Tibial nerve (tissue), 4 donors: Measurements from ENCODE around the gene CEMIP2. TPM values are rescaled to one million over a fixed set of nuclear protein-coding genes. Genes with fewer than 3 reads are reported as not detected.

Experiments
- DNase-seq, 2 donors: peaks; one replicate each; pipeline ENCODE4 v3.0.0-alpha.2; 2019; ENCODE audit warnings: low spot score in 2 of 2
- H3K27ac ChIP-seq, 4 donors: fragments of 200-600 bp; sonication (generic) in 3 of 4; one replicate each; pipeline ENCODE4 v1.5.1; 2017 to 2019; ENCODE audit warnings: mild to moderate bottlenecking in 1 of 4
- H3K27me3 ChIP-seq, 2 donors: fragments of 200-600 bp; sonication (generic) in 1 of 2; one replicate each; pipeline versions ENCODE4 v1.5.1 to v1.6.0; 2017 to 2019
- H3K36me3 ChIP-seq, 3 donors: fragments of 200-600 bp; sonication (generic); one replicate each; pipeline ENCODE4 v1.5.1; 2018 to 2019
- H3K4me1 ChIP-seq, 4 donors: fragments of 200-600 bp; sonication (generic) in 3 of 4; one replicate each; pipeline ENCODE4 v1.5.1; 2017 to 2019
- H3K4me3 ChIP-seq, 4 donors: fragments of 200-600 bp; sonication (generic) in 3 of 4; one replicate each; pipeline ENCODE4 v1.5.1; 2017 to 2019; ENCODE audit warnings: mild to moderate bottlenecking in 1 of 4, moderate library complexity in 1 of 4
- H3K9me3 ChIP-seq, 4 donors: fragments of 200-600 bp; sonication (generic) in 3 of 4; one replicate each; pipeline ENCODE4 v1.5.1; 2017 to 2019
- EP300 ChIP-seq, 2 donors: sonication (generic); formaldehyde crosslinking; IDR thresholded peaks; one replicate each; pipeline ENCODE4 v1.6.1; 2017; ENCODE audit warnings: antibody characterized with exemption in 2 of 2, mild to moderate bottlenecking in 1 of 2
- POLR2A ChIP-seq, 2 donors: fragments of 450-650 bp; IDR thresholded peaks; one replicate each; pipeline ENCODE4 v1.6.1; 2017; ENCODE audit warnings: antibody characterized with exemption in 2 of 2, mild to moderate bottlenecking in 2 of 2, moderate library complexity in 2 of 2
- WGBS, 2 donors: methylation state at CpG; one replicate each; pipeline ENCODE4 v1.1.5; 2018; 5-methylcytosine and 5-hydroxymethylcytosine counted together
- total RNA-seq, 4 donors: library from RNA; depleted of rRNA; stranded (reverse); fragments of >200 nt; gene quantifications; one replicate each; pipeline ENCODE4 v1.1.0, GENCODE V29; 2016
- TF ChIP-seq, protein P1 (sequence below), 5 experiments: fragments of 200-600 bp in 3 of 5; fragments of 450-650 bp in 2 of 5; sonication (generic) in 3 of 5; IDR thresholded peaks; one replicate each; pipeline ENCODE4 v1.5.1; 2016 to 2019; ENCODE audit warnings: antibody characterized with exemption in 5 of 5, mild to moderate bottlenecking in 3 of 5, moderate library complexity in 2 of 5

The CEMIP2 gene
- total RNA-seq, 4 donors from 2014 or later, result 107 to 126 (median 118) TPM

DNA sequence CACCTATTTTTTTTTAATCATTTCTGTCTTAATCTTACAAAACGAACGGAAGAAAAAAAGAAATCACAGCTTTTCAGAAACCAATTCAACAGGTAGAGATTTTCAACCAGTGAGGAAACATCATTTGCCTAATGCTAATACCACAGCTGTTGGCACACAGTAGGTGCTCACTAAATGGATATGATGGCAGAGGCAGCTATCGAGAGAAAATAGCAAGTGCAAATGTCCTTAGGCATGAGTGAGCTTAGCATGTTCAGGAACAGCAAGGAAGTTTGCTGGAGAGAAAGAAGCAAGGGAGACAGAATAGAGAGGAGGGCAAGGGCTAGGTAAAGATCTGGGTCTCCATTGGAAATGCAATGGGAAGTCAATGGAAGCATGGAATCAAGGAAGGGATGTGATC is 49.2 kb downstream of the CEMIP2 start:
- Histone ChIP-seq H3K4me1 (peaks cover 0 to 20% (median 0%) of the 10 kb centered on the region in 4 donors), H3K9me3 (no peaks in the 10 kb centered on the region), H3K27me3 (no peaks in the 10 kb centered on the region), H3K36me3 (peaks cover 0 to 23% (median 0%) of the 10 kb centered on the region in 3 donors), H3K4me3 (no peak overlapping the region), H3K27ac (peak overlapping the region in 1 of 4 donors; percentile 4)
- TF ChIP-seq POLR2A (IDR thresholded peaks at IDR 0.05), result no peak
- TF ChIP-seq, protein P1, sequence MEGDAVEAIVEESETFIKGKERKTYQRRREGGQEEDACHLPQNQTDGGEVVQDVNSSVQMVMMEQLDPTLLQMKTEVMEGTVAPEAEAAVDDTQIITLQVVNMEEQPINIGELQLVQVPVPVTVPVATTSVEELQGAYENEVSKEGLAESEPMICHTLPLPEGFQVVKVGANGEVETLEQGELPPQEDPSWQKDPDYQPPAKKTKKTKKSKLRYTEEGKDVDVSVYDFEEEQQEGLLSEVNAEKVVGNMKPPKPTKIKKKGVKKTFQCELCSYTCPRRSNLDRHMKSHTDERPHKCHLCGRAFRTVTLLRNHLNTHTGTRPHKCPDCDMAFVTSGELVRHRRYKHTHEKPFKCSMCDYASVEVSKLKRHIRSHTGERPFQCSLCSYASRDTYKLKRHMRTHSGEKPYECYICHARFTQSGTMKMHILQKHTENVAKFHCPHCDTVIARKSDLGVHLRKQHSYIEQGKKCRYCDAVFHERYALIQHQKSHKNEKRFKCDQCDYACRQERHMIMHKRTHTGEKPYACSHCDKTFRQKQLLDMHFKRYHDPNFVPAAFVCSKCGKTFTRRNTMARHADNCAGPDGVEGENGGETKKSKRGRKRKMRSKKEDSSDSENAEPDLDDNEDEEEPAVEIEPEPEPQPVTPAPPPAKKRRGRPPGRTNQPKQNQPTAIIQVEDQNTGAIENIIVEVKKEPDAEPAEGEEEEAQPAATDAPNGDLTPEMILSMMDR (IDR thresholded peaks at IDR 0.05), result no peak
- DNase-seq, result no peak
- WGBS, 2 donors, result 91 to 94% methylated on average over 3 of the region's 3 CpGs

DNA sequence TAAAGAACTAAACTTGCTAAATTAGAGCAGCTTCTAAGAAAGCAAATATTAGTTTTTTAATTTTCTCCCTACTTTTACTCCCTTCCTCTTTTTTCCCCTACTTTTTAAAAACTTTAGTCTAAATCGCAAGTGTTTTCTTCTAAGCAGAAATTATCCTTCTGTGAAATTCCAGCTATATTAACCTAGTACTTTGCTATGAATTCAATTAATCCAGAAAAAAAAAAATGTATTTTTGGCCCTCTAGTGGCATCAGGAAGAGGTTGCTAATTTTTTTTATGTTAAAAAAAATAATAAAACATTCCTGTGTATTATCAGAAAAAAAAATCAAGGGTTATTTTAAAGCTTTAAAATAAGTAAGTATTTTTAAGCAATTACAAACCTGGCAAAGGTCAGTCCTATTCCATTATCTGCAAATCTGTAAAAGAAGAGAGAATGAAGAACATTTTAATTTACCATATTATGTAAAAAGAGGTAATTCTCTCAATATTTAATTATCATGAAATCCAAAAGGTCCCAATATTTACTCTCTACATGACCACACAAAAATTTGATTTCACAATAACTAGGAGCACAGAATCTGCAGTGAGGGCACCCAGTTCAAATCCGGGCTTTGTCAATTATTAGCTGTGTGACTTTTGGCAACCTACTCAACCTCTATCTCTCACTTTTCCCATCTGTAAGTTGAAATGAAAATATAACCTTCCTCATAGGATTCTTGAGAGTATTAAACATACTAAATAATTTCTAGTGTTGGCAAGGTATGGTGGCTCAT is 52.0 kb downstream of the CEMIP2 start:
- 90 to 91% methylated on average over 2 of the region's 2 CpGs for WGBS, 2 donors
- Histone ChIP-seq H3K9me3 (no peaks in the 10 kb centered on the region), H3K4me1 (peaks cover 0 to 20% (median 0%) of the 10 kb centered on the region in 4 donors), H3K4me3 (no peak overlapping the region), H3K27me3 (no peaks in the 10 kb centered on the region), H3K36me3 (peaks cover 0 to 29% (median 0%) of the 10 kb centered on the region in 3 donors), H3K27ac (no peak overlapping the region)
- no peak for DNase-seq
- TF ChIP-seq, protein P1 (IDR thresholded peaks at IDR 0.05), result peak in 4 of 5 experiments; percentile 21 to 47 (median 34)
- TF ChIP-seq EP300 (IDR thresholded peaks at IDR 0.05), result no peak

DNA sequence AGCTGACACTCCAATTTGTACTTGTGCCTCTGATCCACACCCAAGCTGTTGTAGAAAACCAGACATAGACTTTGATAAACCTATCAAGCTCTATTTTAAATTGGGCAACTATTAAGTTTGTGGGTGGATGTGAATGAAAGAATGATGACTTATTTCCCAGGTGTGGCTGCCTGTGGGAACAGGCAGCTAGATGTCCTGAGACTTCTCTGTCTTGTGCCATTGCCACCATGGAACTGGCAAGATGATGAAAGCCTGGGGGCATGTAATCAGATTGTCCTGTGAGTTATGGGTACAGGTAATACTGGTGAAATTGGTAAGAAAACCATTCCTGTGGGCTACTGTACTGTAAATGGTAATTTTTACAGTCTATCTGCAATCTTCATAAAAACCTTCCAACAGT is 57.5 kb downstream of the CEMIP2 start:
- H3K27ac ChIP-seq, result no peak overlapping the region
- no peak for TF ChIP-seq EP300 (IDR thresholded peaks at IDR 0.05)
- TF ChIP-seq POLR2A (IDR thresholded peaks at IDR 0.05), result no peak
- TF ChIP-seq, protein P1 (IDR thresholded peaks at IDR 0.05), result no peak
- no peak overlapping the region for H3K4me3 ChIP-seq
- no peaks in the 10 kb centered on the region for H3K27me3 ChIP-seq
- no peaks in the 10 kb centered on the region for H3K4me1 ChIP-seq
- H3K36me3 ChIP-seq, result peaks cover 0 to 65% (median 2%) of the 10 kb centered on the region in 3 donors
- H3K9me3 ChIP-seq, result no peaks in the 10 kb centered on the region
- DNase-seq, result no peak

DNA sequence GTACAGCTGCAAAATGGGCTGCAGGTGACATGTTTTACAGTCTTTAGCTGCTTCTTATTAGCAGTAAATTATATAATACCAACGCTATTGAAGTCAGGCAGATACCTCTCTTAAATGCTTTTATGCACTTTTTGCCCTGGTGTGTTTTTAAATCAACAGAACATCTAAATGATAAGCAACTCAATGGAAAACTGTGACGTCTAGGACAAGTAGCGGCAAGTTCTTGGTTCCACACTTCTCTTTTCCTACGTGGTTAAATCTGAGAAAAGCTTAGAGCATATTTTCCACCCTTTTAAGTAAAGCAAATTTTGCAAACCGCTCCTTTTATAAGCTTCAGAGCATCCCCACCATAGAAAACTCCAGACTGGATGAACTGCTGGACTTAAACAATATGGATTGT is 58.1 kb downstream of the CEMIP2 start:
- TF ChIP-seq EP300 (IDR thresholded peaks at IDR 0.05), result no peak
- TF ChIP-seq, protein P1 (IDR thresholded peaks at IDR 0.05), result no peak
- TF ChIP-seq POLR2A (IDR thresholded peaks at IDR 0.05), result no peak
- 90% methylated on average over 5 of the region's 5 CpGs for WGBS, 2 donors
- Histone ChIP-seq H3K4me1 (peaks cover 0 to 2% (median 0%) of the 10 kb centered on the region in 4 donors), H3K4me3 (no peak overlapping the region), H3K36me3 (peaks cover 0 to 65% (median 2%) of the 10 kb centered on the region in 3 donors), H3K27me3 (no peaks in the 10 kb centered on the region), H3K27ac (no peak overlapping the region), H3K9me3 (no peaks in the 10 kb centered on the region)
- no peak for DNase-seq

DNA sequence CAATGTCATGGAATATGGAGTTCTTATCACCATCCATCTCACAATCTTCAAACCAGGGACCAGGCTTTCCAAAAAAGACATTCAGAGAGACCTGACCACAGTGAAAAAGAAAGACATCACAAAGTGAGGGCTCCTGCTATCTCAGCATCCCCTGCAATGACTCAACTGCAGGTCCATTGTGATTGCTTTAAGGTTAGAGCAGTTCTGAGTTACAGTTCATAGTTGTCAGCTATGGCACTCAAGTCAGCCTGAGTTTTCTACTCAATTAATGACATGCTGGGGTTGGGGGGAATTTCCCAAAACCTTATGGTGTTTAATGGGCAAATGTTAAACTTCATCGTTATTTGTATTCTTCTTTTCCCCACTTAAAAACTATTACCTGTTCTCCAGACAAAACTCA is 58.9 kb downstream of the CEMIP2 start:
- WGBS, 2 donors, result 92 to 100% methylated on average over 1 of the region's 1 CpG
- no peak for DNase-seq
- H3K4me3 ChIP-seq, result no peak overlapping the region
- TF ChIP-seq EP300 (IDR thresholded peaks at IDR 0.05), result no peak
- TF ChIP-seq POLR2A (IDR thresholded peaks at IDR 0.05), result no peak
- TF ChIP-seq, protein P1 (IDR thresholded peaks at IDR 0.05), result no peak
- H3K4me1 ChIP-seq, result peaks cover 0 to 5% (median 0%) of the 10 kb centered on the region in 4 donors
- H3K27me3 ChIP-seq, result no peaks in the 10 kb centered on the region
- no peaks in the 10 kb centered on the region for H3K9me3 ChIP-seq
- H3K36me3 ChIP-seq, result peaks cover 0 to 67% (median 2%) of the 10 kb centered on the region in 3 donors
- H3K27ac ChIP-seq, result no peak overlapping the region
